ENCODE results near the gene FRMD8. TPM values are rescaled to one million over a fixed set of nuclear protein-coding genes. Genes with fewer than 3 reads are reported as not detected.
A peak's percentile ranks its signal among the peaks of the same experiment; 100 is the strongest.

FRMD8 gene
- total and polyA plus RNA-seq, 2 donors (not counting 3 experiments of a cell fraction or from before 2014, with no cell fraction given) = 36.4 to 53.9 TPM

- Histone ChIP-seq H3K27ac (ENCODE audit: insufficient read depth, low read depth, low read length) (peak overlapping the region; percentile 51), H2AFZ (ENCODE audit: low read depth, low read length) (peak overlapping the region; percentile 84), H3K4me1 (ENCODE audit: control insufficient read depth, extremely low read depth, insufficient read depth, low read length) (no peaks in the 10 kb centered on the region), H3K27me3 (ENCODE audit: control insufficient read depth in 2 of 2, insufficient read depth in 2 of 2, low read length in 2 of 2) (no peaks in the 10 kb centered on the region), H3K9ac (replicated peaks; ENCODE audit: extremely low read depth, insufficient read depth, low read length) (peak overlapping the region; percentile 80), H3K9me3 (replicated peaks; ENCODE audit: control insufficient read depth, insufficient read depth, low read length) (no peaks in the 10 kb centered on the region), H3K36me3 (ENCODE audit: control insufficient read depth in 2 of 2, extremely low read depth in 1 of 2, insufficient read depth in 2 of 2, low read length in 2 of 2) (no peaks in the 10 kb centered on the region), H3K4me2 (ENCODE audit: insufficient read depth, low read length) (peak overlapping the region; percentile 68), H3K9me1 (replicated peaks; ENCODE audit: control insufficient read depth, extremely low read depth, insufficient read depth, low read length) (no peaks in the 10 kb centered on the region), H3K79me2 (ENCODE audit: control insufficient read depth, insufficient read depth, low read length) (no peaks in the 10 kb centered on the region), H3K4me3 (replicated peaks in 1 of 3; ENCODE audit: insufficient read depth in 1 of 3, low read depth in 1 of 3, low read length in 3 of 3) (peak overlapping the region; percentile 27 to 60 (median 53)), H4K20me1 (replicated peaks; ENCODE audit: control insufficient read depth, extremely low read depth, insufficient read depth, low read length) (no peaks in the 10 kb centered on the region)
- FAIRE-seq (peak; percentile 94), DNase-seq (ENCODE audit: low read depth, low spot score) (peak; percentile 93)
- dilution Hi-C loops (cut with MboI; ENCODE audit: extremely low pct_ligation_motif_present, low sequenced_read_pairs) = no loop called here
- intact Hi-C loops (cut with micrococcal nuclease) = loop anchor here (2.0 to 5.0 kb wide), 2 partner anchors 22 to 42 kb away; partner anchors contain the start of gene MALAT1
- TF ChIP-seq, protein P1, sequence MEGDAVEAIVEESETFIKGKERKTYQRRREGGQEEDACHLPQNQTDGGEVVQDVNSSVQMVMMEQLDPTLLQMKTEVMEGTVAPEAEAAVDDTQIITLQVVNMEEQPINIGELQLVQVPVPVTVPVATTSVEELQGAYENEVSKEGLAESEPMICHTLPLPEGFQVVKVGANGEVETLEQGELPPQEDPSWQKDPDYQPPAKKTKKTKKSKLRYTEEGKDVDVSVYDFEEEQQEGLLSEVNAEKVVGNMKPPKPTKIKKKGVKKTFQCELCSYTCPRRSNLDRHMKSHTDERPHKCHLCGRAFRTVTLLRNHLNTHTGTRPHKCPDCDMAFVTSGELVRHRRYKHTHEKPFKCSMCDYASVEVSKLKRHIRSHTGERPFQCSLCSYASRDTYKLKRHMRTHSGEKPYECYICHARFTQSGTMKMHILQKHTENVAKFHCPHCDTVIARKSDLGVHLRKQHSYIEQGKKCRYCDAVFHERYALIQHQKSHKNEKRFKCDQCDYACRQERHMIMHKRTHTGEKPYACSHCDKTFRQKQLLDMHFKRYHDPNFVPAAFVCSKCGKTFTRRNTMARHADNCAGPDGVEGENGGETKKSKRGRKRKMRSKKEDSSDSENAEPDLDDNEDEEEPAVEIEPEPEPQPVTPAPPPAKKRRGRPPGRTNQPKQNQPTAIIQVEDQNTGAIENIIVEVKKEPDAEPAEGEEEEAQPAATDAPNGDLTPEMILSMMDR (IDR thresholded peaks at IDR 0.05; ENCODE audit: extremely low read depth in 1 of 2, insufficient read depth in 1 of 2, low read depth in 1 of 2, low read length in 2 of 2) = peak in 1 of 2 donors; percentile 37
- TF ChIP-seq FOS (IDR thresholded peaks at IDR 0.05; ENCODE audit: borderline replicate concordance, insufficient read depth, low read length) (no peak), POLR2A (IDR thresholded peaks at IDR 0.05; ENCODE audit: low read depth, low read length) (peak; percentile 94), EZH2 (IDR thresholded peaks at IDR 0.05; ENCODE audit: borderline replicate concordance, low read depth, low read length, severe bottlenecking) (no peak), JUN (IDR thresholded peaks at IDR 0.05; ENCODE audit: borderline replicate concordance, insufficient read depth, insufficient read length, low read depth) (no peak), MYC (IDR thresholded peaks at IDR 0.05; ENCODE audit: low read depth, low read length) (no peak), POLR2AphosphoS5 (IDR thresholded peaks at IDR 0.05; ENCODE audit: insufficient read depth, low read depth, low read length) (peak; percentile 92), GATA2 (IDR thresholded peaks at IDR 0.05; ENCODE audit: insufficient read depth, insufficient read length, low read depth, low read length) (no peak)
- TF ChIP-seq, protein P2, sequence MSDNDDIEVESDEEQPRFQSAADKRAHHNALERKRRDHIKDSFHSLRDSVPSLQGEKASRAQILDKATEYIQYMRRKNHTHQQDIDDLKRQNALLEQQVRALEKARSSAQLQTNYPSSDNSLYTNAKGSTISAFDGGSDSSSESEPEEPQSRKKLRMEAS (IDR thresholded peaks at IDR 0.05; ENCODE audit: insufficient read depth, insufficient read length) = no peak
- ChIA-PET CTCF (interaction anchor here (1.0 to 1.1 kb wide), 4 partner anchors 10 to 56 kb away, joined by 3 to 4 read pairs (median 4); no protein-coding TSS in a partner anchor), POLR2A (interaction anchor here (0.7 kb wide), 1 partner anchor 51 kb away, joined by 4 read pairs; no protein-coding TSS in a partner anchor)
- TSS peak; percentile 95 for BruUV-seq (replicated peaks)
Measured at GRCh38 chr11:65454696-65455456, 68.4 kb downstream of the FRMD8 start.
